Measurements from ENCODE around the gene STK11. TPM values are rescaled to one million over a fixed set of nuclear protein-coding genes. Genes with fewer than 3 reads are reported as not detected.

The STK11 gene
- total RNA-seq, 2 donors from 2014 or later, result 60.2 to 70.0 TPM

- Histone ChIP-seq H3K4me1 (ENCODE audit: control insufficient read depth in 1 of 2, low read depth in 2 of 2) (peaks cover 36 to 54% of the 10 kb centered on the region in 2 donors), H3K27ac (peak overlapping the region; percentile 99), H3K36me3 (peaks cover 39% of the 10 kb centered on the region), H3K27me3 (replicated peaks; ENCODE audit: insufficient read depth) (no peaks in the 10 kb centered on the region), H3K9me3 (no peaks in the 10 kb centered on the region), H3K4me3 (peak overlapping the region; percentile 99)
- ATAC-seq (ENCODE audit: insufficient number of reproducible peaks, low FRiP score, low read depth) (no peak), DNase-seq (ENCODE audit: low spot score) (no peak)
- TF ChIP-seq CTCF (IDR thresholded peaks at IDR 0.05), result no peak
Observed at GRCh38 chr19:1253514-1254080, 48.0 kb downstream of the STK11 start.

- H3K4me3 ChIP-seq, result peak overlapping the region; percentile 99
- H3K36me3 ChIP-seq, result peaks cover 39% of the 10 kb centered on the region
- no peak for TF ChIP-seq CTCF (IDR thresholded peaks at IDR 0.05)
- ATAC-seq (ENCODE audit: insufficient number of reproducible peaks, low FRiP score, low read depth) (no peak), DNase-seq (ENCODE audit: low spot score) (no peak)
- H3K27ac ChIP-seq, result peak overlapping the region; percentile 99
- H3K9me3 ChIP-seq, result no peaks in the 10 kb centered on the region
- H3K27me3 ChIP-seq (replicated peaks; ENCODE audit: insufficient read depth), result no peaks in the 10 kb centered on the region
- H3K4me1 ChIP-seq (ENCODE audit: control insufficient read depth in 1 of 2, low read depth in 2 of 2), result peaks cover 41 to 58% of the 10 kb centered on the region in 2 donors
Observed at GRCh38 chr19:1254081-1254527, 48.5 kb downstream of the STK11 start.

- Histone ChIP-seq H3K27ac (peak overlapping the region; percentile 99), H3K4me3 (peak overlapping the region; percentile 99), H3K4me1 (ENCODE audit: control insufficient read depth in 1 of 2, low read depth in 2 of 2) (peaks cover 45 to 63% of the 10 kb centered on the region in 2 donors), H3K9me3 (no peaks in the 10 kb centered on the region), H3K36me3 (peaks cover 39% of the 10 kb centered on the region), H3K27me3 (replicated peaks; ENCODE audit: insufficient read depth) (no peaks in the 10 kb centered on the region)
- no peak for TF ChIP-seq CTCF (IDR thresholded peaks at IDR 0.05)
- no peak for DNase-seq (ENCODE audit: low spot score)
- ATAC-seq (ENCODE audit: insufficient number of reproducible peaks, low FRiP score, low read depth), result no peak
Observed at GRCh38 chr19:1254530-1255185, 49.1 kb downstream of the STK11 start.

GRCh38 chr19:1255186-1256161 lies 49.9 kb downstream of the STK11 start:
- Histone ChIP-seq H3K27me3 (replicated peaks; ENCODE audit: insufficient read depth) (no peaks in the 10 kb centered on the region), H3K4me1 (ENCODE audit: control insufficient read depth in 1 of 2, low read depth in 2 of 2) (peaks cover 53 to 71% of the 10 kb centered on the region in 2 donors), H3K9me3 (no peaks in the 10 kb centered on the region), H3K4me3 (no peak overlapping the region), H3K36me3 (peaks cover 39% of the 10 kb centered on the region), H3K27ac (peak overlapping the region; percentile 99)
- no peak for ATAC-seq (ENCODE audit: insufficient number of reproducible peaks, low FRiP score, low read depth)
- no peak for DNase-seq (ENCODE audit: low spot score)
- no peak for TF ChIP-seq CTCF (IDR thresholded peaks at IDR 0.05)
